ENCODE data around the gene FOXC1.
A peak's percentile ranks its signal among the peaks of the same experiment; 100 is the strongest.

Gene FOXC1

DNA sequence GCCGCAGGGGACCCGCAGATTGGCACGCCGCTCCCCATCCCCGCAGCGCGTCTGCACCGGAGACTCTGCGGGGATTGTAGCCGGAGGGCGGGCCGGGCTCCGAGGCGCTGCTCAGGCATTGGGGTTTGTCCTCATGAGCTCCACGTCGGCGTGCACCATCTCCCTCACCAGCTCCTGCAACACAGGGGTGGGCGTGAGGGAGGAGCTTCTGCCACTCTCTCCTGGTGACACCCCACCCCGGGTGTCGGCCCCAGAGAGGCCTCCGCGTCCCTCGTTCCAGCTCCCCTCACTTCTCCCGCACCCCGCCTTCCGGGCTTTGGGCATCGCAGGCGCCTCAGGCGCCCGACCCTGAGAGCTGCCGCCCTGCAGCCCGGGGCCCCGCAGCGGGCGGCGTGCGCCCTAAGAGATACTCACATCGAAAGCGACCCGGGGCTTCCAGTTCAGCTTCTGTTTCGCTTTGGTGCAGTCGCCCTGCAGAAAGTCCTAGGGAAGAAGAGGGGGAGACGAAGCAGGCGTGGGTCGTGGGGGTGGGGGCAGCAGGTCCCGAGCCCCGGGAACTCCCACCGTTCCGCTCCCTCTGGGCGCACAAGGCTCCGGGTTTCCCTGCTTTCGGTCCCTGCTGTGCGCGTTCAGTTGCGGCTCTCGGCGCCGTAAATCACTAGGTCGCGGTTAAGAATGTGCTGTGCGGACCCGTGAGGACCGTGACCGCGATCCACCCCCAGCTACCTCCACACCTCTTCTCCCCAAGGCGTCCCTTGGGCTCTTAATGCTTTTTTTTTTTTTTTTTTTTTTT lies 14.5 kb downstream of the FOXC1 start:
- DNase-seq (ENCODE audit: low spot score) = peak; percentile 64

DNA sequence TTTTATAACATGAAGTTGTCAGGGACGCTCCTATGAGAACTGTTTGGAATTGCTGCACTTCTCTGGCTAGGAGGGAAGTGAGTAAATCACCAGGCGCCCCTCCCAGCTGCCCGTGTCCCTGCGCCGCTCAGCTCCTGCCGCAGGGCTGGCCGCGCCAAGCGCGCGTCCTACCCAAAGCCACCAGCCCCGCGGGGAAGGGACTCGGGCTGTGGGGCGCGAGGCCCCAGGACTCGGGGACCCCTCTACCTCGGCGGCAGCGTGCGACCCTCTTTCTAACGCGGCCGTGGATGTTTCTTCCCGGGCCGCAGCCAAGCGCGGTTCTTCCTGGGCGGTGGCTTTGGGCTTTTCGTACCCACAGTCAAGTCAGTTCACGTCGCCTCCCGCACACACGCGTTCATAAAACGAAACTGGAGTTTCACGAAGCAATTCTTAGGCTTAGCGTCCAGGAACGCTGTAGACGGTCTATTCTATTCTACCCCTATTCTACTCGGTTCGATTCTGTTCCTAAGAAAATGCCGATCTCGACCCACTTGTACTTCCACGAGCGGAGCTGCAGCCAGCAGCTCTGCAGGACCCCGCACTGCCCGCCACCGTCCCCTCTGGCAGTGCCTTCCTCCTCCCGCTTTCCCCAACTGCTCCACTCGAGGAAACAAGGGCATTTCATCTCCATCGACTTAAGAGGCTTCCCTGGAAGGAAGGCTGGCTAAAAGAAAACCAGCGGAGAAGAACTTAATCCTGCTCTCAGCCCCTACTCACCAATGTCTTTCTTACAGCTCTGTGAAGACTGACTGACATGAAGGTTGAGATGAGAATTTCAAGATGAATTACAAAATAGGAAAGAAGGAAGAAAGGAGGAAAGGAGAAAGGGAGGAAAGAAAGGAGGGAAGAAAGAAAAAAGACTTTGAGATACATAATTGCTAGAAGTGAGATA lies 15.4 kb downstream of the FOXC1 start:
- no peak for DNase-seq (ENCODE audit: low spot score)

DNA sequence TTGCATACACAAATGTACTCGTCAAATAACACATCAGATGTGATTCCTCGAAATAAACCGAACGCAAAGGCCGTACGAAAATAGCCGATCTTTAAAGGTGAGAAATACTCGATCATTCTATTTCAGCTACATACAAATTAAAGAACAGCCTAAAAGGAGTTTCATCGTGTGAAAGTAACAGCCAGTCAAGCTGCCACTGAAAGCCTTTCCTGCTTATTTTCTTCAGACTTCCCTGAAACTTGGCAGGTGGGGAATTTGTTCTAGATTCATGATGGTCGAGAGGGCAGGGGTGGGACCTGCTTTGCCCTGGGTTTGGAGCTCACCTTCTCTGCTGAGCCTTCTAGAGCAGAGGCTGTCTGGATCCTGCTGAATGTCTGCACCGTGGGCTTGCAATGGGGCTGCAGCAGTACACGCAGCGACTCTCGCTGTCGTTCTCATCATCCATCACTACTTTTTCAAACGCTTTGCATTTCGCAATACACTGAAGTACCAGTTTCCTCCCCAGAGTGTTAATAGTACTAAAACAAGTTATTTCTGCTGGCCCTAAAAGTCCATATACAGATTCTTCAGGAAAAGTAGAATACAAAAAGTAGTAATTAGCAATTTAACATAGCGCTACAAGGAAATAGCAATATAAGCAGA lies 16.2 kb downstream of the FOXC1 start:
- DNase-seq (ENCODE audit: low spot score) = no peak

GRCh38 chr6:1626481-1626880 lies 16.8 kb downstream of the FOXC1 start:
- DNase-seq (ENCODE audit: low spot score) = no peak

DNA sequence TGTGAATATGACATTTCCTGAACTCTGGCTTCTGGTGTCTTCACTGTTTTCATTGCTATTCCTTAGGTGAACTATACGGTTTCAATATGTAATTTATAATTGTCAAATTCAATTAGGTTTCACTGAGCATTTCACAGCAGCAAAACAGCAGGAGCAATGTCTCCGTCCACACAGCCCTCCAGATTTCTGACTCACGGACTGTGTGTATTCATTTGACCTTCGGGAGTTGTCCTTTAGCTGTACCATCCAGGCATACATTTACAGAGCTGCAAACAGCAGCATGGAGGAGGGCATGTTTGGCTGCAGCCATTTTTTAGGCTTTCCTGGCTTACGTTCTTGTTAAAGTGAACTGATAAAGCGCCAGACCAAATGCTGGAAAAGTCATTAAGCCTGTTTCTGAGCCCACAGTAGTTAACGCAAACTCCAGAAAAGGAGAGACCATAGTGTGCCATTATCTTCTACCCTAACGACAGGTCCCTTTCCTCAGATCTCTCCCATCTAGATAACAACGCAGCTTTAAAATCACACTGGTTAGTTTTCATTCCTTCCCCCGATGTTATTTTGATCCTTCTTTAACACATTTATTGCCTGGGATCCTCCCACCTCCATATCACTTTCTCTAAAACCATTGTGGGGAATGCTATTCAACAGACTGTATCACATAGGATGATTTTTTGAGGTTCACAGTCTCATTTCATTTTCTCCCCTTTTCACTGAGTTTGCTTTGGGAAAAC lies 18.3 kb downstream of the FOXC1 start:
- no peak for DNase-seq (ENCODE audit: low spot score)

DNA sequence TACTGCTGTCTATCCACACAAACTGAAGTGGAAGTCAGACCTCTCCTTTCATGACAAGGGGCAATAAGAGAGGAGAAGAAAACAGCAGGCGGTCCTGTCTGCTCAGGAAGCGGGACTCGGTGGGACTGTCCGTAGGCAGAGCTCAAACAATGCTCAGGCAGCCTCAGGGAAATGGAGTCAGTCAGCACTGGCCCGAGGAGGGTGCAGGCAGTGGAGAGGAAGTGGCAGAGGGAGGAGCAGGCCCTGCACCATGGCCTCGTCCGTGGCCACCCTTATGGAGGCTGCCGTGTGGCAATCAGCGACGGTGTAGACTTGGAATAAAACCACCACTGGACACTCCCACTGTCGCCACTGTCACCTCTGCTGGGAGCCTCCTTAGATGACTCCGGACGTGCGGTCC lies 19.6 kb downstream of the FOXC1 start:
- no peak for DNase-seq (ENCODE audit: low spot score)

DNA sequence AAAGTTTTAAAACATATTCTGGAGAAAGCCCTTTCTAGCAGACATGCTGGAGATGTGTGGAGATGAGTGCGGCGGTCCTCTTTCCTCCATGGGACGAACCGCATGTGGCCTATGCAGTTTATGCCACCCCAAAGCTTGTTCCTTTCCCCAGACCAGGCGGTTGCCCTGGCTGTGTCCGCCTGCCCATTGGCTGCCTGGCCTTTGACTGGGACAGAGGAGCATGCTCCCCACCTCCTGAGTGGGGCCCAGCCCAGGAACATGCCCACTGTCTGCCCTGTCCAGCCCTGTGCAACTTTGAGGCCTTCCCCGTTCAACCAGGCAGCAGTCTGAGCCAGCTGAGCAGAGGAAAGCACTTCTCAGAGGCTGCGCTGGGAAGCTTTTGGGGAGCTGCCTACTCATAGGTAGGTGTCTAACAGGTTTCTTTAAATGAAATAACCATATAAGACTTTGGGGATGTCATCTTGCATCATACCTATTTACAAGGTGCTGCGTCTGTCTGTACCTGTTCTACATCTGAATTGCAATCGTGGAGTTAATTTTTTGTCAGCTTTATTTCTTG lies 20.6 kb downstream of the FOXC1 start:
- DNase-seq (ENCODE audit: low spot score) = no peak

GRCh38 chr6:1630771-1631217 lies 21.1 kb downstream of the FOXC1 start:
- no peak for DNase-seq (ENCODE audit: low spot score)

DNA sequence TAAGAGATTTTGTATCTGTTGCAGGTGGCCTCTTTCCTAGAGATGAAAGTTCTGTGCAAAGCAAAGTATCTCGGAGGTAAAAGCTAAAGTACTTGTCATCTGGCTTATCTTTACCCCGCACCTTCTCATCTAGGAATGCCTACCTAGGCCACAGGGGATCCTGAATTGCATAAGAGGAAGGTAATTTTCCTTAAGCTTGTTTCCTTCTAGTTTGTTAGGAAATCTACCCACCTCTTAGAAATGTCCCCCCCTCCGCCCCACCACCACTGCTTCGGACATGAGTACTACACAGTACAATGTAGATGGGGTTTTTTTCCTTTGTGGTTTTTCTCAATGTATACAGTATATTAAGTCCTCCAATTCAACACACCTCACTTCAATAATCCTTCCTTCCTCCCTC lies 21.5 kb downstream of the FOXC1 start:
- no peak for DNase-seq (ENCODE audit: low spot score)

- DNase-seq (ENCODE audit: low spot score) = no peak
These were observed 23.8 kb downstream of the FOXC1 start for GRCh38 chr6:1633366-1634021.

GRCh38 chr6:1634081-1634480 lies 24.4 kb downstream of the FOXC1 start:
- no peak for DNase-seq (ENCODE audit: low spot score)

- DNase-seq (ENCODE audit: low spot score) = no peak
These were observed 25.7 kb downstream of the FOXC1 start for GRCh38 chr6:1635305-1636010.

GRCh38 chr6:1636272-1636825 lies 26.6 kb downstream of the FOXC1 start:
- DNase-seq (ENCODE audit: low spot score) = no peak

DNA sequence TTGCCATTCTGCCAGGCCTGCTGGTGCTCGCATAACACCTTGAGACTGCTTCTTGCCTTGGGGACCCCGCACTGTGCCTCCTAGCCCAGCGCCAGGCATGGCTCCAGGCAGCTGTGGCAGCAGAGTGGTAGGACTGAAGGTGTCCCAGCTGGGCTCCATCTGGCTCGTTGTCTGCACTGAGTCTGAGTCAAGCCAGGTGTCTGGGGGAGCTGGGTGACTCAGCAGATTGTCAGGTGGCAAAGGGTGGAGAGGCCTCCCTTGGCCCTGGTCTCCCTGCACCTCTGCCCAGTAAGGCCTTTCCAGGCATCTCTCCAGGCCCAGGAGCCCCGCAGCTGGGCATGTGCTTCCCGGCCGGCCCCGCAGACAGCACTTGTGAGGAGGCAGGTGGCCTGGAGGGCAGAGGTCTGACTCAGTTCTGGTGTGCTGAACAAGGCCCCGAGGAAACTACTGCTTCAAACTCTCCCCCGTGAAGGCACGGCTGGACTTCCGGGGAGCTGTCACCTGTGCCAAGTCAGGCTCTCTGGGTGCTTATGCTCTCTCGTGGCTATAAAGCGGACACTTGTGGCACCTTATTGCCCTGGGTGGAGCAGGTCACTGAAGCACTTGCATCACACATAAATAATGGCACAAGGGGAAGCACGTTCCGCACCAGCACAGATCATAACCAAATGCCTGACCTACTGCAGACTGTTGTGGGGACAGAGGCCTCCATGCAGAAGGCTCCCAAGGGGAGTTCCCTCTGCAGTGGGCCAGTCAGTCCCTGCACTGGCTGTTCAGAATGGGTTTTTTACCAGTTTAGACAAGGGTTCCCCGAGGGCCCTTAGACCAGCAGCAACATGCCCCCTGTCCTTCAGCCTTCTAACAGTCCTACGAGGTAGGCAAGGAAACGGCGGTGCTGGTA lies 27.5 kb downstream of the FOXC1 start:
- DNase-seq (ENCODE audit: low spot score) = no peak

DNA sequence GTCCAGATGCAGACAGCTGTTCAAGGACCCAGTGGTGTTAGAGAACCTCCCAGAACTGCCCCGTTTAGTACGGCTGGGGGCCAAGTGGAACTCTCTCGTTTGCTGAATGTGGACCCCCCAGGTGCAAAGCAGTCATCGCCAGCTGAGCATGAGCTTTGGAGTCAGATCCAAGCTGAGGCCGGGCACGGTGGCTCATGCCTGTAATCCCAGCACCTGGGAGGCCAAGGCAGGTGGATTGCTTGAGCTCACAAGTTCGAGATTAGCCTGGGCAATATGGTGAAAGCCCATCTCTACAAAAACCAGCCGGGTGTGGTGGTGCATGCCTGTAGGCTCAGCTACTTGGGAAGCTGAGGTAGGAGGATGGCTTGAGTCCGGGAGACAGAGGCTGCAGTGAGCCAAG lies 29.7 kb downstream of the FOXC1 start:
- no peak for DNase-seq (ENCODE audit: low spot score)

GRCh38 chr6:1640476-1640875 lies 30.8 kb downstream of the FOXC1 start:
- no peak for DNase-seq (ENCODE audit: low spot score)

GRCh38 chr6:1641343-1641885 lies 31.7 kb downstream of the FOXC1 start:
- DNase-seq (ENCODE audit: low spot score) = no peak

DNA sequence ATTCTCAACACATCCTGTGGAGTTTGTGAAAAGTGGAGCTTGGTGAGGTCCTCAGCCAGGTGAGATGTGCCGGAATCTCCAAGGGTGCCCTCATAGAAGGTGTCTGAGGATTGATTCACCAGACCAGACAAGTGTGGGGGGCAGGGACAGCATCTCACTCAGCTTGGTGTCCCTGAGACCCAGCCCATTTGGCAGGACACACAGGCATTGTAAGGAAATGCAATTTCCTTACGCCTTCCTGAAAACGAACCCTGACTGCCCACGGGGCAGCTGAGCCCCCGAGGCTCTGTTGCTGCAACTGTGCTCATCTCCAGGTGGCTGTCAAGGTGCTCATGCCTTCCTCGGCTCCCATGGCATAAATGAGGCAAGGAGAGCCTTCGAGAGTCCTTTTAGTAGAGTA lies 33.4 kb downstream of the FOXC1 start:
- no peak for DNase-seq (ENCODE audit: low spot score)
